ENCODE results near the gene KANK4. TPM values are rescaled to one million over a fixed set of nuclear protein-coding genes. Genes with fewer than 3 reads are reported as not detected.

Gene KANK4
- total RNA-seq, 4 donors from 2014 or later = 0.16 TPM; not detected in 3

DNA sequence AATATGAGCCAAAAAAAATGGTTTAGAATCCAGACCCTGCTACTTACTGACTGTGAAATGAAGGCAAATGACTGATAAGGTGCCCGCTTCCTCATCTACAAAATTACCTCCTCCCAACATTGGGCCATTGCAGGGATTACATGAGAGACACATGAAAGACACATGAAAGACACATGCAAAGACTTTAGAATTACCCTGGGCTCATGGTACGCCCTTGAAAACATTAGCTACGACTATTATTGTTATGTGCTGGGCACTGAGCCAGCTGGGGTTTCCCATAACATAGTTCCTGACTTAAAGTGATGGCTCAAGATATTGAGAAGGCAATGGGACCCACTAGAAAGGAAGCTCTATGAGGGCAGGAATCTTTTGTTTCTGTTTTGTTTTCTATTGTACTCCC lies 43.7 kb upstream of the KANK4 start:
- H3K36me3 ChIP-seq = no peaks in the 10 kb centered on the region
- no peak for ATAC-seq
- H3K4me3 ChIP-seq = no peak overlapping the region
- H3K4me1 ChIP-seq = no peaks in the 10 kb centered on the region
- DNase-seq = no peak
- TF ChIP-seq POLR2A (IDR thresholded peaks at IDR 0.05) = no peak
- TF ChIP-seq, protein P1, sequence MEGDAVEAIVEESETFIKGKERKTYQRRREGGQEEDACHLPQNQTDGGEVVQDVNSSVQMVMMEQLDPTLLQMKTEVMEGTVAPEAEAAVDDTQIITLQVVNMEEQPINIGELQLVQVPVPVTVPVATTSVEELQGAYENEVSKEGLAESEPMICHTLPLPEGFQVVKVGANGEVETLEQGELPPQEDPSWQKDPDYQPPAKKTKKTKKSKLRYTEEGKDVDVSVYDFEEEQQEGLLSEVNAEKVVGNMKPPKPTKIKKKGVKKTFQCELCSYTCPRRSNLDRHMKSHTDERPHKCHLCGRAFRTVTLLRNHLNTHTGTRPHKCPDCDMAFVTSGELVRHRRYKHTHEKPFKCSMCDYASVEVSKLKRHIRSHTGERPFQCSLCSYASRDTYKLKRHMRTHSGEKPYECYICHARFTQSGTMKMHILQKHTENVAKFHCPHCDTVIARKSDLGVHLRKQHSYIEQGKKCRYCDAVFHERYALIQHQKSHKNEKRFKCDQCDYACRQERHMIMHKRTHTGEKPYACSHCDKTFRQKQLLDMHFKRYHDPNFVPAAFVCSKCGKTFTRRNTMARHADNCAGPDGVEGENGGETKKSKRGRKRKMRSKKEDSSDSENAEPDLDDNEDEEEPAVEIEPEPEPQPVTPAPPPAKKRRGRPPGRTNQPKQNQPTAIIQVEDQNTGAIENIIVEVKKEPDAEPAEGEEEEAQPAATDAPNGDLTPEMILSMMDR (IDR thresholded peaks at IDR 0.05 in 4 of 5, conservative IDR thresholded peaks at IDR 0.05 in 1 of 5) = no peak
- H3K27me3 ChIP-seq = no peaks in the 10 kb centered on the region
- intact Hi-C loops (cut with DNase I; ENCODE audit: low total_unique reads) (no loop called here), in situ Hi-C loops (cut with MboI; ENCODE audit: low sequenced_read_pairs in 4 of 4) (no loop called here)
- H3K9me3 ChIP-seq = no peaks in the 10 kb centered on the region
- H3K27ac ChIP-seq = no peak overlapping the region

DNA sequence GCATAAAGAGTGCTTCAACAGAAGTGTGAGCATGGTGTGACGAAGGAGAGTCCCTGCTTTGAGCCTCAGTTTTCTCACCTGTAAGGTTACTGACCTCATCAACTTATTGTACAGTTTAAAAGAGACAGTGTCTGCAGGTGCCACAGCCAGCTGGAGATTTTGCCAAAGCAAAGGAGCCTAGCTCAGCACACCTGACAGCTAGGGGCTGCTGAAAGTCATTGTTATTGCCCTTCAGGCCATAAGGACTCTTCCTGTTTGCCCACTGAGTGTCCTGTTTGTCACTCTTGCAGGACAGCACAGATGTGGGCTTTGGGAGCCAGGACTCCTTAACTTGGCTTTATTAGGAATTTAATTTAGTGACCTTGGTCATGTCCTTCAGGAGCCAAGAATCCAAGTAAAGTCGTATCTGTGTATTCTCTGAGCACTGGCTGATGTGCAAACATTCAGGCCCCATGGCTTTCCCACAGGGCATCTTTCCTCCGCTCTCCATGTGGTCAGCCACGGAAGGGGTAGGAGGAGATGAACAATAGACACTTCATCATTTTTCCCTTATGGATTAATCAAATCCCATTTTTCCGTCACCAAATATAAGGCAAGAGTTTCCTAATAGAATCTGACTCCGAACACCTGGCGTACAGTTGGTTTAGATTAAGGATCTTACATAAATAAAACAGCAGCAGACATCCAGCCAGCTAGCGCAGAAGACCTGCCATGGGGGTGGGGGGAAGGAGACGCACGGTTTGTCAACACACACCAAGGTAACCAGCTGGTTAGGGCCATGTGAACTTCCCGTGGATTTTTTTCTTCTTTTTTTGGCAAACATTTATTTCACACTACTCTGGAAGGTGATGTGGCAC lies 43.1 kb upstream of the KANK4 start:
- H3K36me3 ChIP-seq = no peaks in the 10 kb centered on the region
- H3K9me3 ChIP-seq = no peaks in the 10 kb centered on the region
- no peak overlapping the region for H3K4me3 ChIP-seq
- H3K27me3 ChIP-seq = no peaks in the 10 kb centered on the region
- no peaks in the 10 kb centered on the region for H3K4me1 ChIP-seq
- in situ Hi-C loops (cut with MboI; ENCODE audit: low sequenced_read_pairs in 4 of 4) (no loop called here), intact Hi-C loops (cut with DNase I; ENCODE audit: low total_unique reads) (no loop called here)
- ATAC-seq (no peak), DNase-seq (no peak)
- no peak overlapping the region for H3K27ac ChIP-seq
- TF ChIP-seq, protein P1 (IDR thresholded peaks at IDR 0.05 in 4 of 5, conservative IDR thresholded peaks at IDR 0.05 in 1 of 5) = no peak
- TF ChIP-seq POLR2A (IDR thresholded peaks at IDR 0.05) = no peak

DNA sequence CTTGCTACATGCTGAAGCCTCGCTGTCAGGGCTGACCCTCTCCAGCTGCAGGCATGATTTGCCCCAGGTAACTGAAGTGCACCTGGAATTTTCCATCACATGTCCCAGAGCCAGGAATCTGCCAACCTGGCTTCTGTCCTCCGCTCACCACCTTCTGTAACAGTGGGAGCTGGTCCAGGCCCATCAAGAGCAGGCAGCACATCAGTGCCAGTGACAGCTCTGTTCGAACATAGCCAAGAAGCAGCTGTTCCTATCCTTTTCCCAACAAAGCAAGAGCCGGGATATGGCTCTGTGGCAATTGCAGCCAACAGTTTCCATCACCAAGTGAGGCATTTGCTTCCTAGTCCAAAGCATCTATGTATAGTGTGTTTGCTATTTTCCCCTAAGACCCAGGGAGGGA lies 42.2 kb upstream of the KANK4 start:
- H3K36me3 ChIP-seq = no peaks in the 10 kb centered on the region
- no peak overlapping the region for H3K4me3 ChIP-seq
- no peaks in the 10 kb centered on the region for H3K9me3 ChIP-seq
- H3K27me3 ChIP-seq = no peaks in the 10 kb centered on the region
- peaks cover 0 to 3% of the 10 kb centered on the region in 2 donors for H3K4me1 ChIP-seq
- in situ Hi-C loops (cut with MboI; ENCODE audit: low sequenced_read_pairs in 4 of 4) = no loop called here
- ATAC-seq = peak; percentile 66 to 68
- TF ChIP-seq, protein P1 (IDR thresholded peaks at IDR 0.05 in 4 of 5, conservative IDR thresholded peaks at IDR 0.05 in 1 of 5) = no peak
- no peak for TF ChIP-seq POLR2A (IDR thresholded peaks at IDR 0.05)
- no peak overlapping the region for H3K27ac ChIP-seq
- peak in 1 of 2 donors; percentile 38 for DNase-seq
- intact Hi-C loops (cut with DNase I; ENCODE audit: low total_unique reads) = no loop called here

DNA sequence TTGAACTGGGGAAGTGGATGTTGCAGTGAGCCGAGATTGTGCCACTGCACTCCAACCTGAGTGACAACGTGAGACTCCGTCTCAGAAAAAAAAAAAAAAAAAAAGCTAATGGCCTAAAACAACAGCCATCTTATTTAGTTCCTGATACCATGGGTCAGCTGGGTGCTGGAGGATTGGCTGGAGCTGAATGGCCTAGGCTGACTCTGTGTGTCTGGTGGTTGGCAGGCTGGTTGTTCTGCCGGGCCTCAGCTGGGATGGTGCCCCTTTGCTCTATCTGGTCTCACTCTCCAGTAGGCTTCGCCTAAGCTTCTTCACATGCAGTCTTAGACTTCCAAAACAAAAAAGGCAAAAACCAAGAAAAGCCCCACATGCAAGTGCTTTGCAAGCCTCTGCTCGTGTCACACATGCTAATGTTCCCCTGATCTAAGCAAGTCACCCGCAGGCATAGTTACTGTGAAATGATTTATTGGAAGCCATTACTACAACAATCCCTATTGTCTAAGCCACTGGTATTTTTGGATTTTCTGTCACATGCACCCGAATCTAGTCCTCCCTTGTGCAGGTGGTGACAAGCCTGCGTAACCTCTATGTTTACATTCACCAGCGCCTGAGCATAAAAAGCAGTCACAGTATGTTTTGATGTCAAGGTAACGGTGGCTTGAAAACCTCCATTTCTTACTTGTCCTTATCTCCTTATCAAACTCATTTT lies 39.6 kb upstream of the KANK4 start:
- ATAC-seq (no peak), DNase-seq (no peak)
- TF ChIP-seq, protein P1 (IDR thresholded peaks at IDR 0.05 in 4 of 5, conservative IDR thresholded peaks at IDR 0.05 in 1 of 5) = no peak
- no peak for TF ChIP-seq POLR2A (IDR thresholded peaks at IDR 0.05)
- Histone ChIP-seq H3K27me3 (no peaks in the 10 kb centered on the region), H3K36me3 (no peaks in the 10 kb centered on the region), H3K27ac (no peak overlapping the region), H3K4me3 (no peak overlapping the region), H3K9me3 (no peaks in the 10 kb centered on the region), H3K4me1 (peaks cover 0 to 9% of the 10 kb centered on the region in 2 donors)
- in situ Hi-C loops (cut with MboI; ENCODE audit: low sequenced_read_pairs in 4 of 4) (no loop called here), intact Hi-C loops (cut with DNase I; ENCODE audit: low total_unique reads) (no loop called here)

All from gastrocnemius medialis (tissue), 4 donors.